Stimulated activated naive B cell treated with anti-CD40 and anti-IgM and Interleukin-4, amounts not matched to agents 10 μg/mL and 1 μg/mL and 100 μg/mL, for 72 hours (primary cell): ENCODE measurements around the gene FAM200A.
"Not testable (repeated sequence)": the region's sequence is repeated elsewhere in the genome, so short reads cannot be mapped to it uniquely, and the experiment has no call there.

Experiments
- ATAC-seq, 2 donors: fragments of 150-1000 bp; cut with Tn5 transposase; replicated peaks; 2 replicates each; pipeline ENCODE4 v1.10.0; 2021; ENCODE audit warnings: moderate library complexity in 1 of 2
- DNase-seq: peaks from one replicate; pipeline ENCODE4 v3.0.0; 2021
- H3K27ac Mint-ChIP-seq: one replicate; pipeline ENCODE4 v1.8.0; 2022; ENCODE audit warnings: mild to moderate bottlenecking, mixed read lengths
- H3K27me3 Mint-ChIP-seq, 2 donors: one replicate each; pipeline ENCODE4 v1.8.0; 2022; ENCODE audit warnings: mixed read lengths in 2 of 2
- H3K36me3 Mint-ChIP-seq, 2 donors: one replicate each; pipeline ENCODE4 v1.8.0; 2022; ENCODE audit warnings: mixed read lengths in 2 of 2, mild to moderate bottlenecking in 1 of 2
- H3K4me1 Mint-ChIP-seq, 2 donors: one replicate each; pipeline ENCODE4 v1.8.0; 2022; ENCODE audit warnings: mixed read lengths in 2 of 2, mild to moderate bottlenecking in 1 of 2
- H3K4me3 Mint-ChIP-seq, 2 donors: one replicate each; pipeline ENCODE4 v1.8.0; 2022; ENCODE audit warnings: mild to moderate bottlenecking in 2 of 2, mixed read lengths in 2 of 2, moderate library complexity in 1 of 2
- H3K9me3 Mint-ChIP-seq, 2 donors: one replicate each; pipeline ENCODE4 v1.8.0; 2022; ENCODE audit warnings: mixed read lengths in 2 of 2, mild to moderate bottlenecking in 1 of 2

Gene FAM200A

GRCh38 chr7:99504281-99504602 lies 47.7 kb downstream of the FAM200A start:
- DNase-seq (no peak), ATAC-seq (no peak)
- H3K4me3 Mint-ChIP-seq: peak overlapping the region; percentile 87 to 91
- peak overlapping the region; percentile 95 for H3K27ac Mint-ChIP-seq
- peaks cover 22 to 27% of the 10 kb centered on the region in 2 donors for H3K36me3 Mint-ChIP-seq
- H3K9me3 Mint-ChIP-seq: peaks cover 0 to 1% of the 10 kb centered on the region in 2 donors
- H3K27me3 Mint-ChIP-seq: no peaks in the 10 kb centered on the region
- H3K4me1 Mint-ChIP-seq: peaks cover 9 to 29% of the 10 kb centered on the region in 2 donors

GRCh38 chr7:99501236-99501635 lies 50.7 kb downstream of the FAM200A start:
- Mint-ChIP-seq H3K36me3 (peaks cover 32 to 36% of the 10 kb centered on the region in 2 donors), H3K4me1 (peaks cover 18 to 41% of the 10 kb centered on the region in 2 donors), H3K4me3 (peak overlapping the region; percentile 91 to 98)
- not testable (repeated sequence) for DNase-seq, ATAC-seq, H3K27me3 Mint-ChIP-seq, H3K27ac Mint-ChIP-seq, H3K9me3 Mint-ChIP-seq

GRCh38 chr7:99500637-99501009 lies 51.3 kb downstream of the FAM200A start:
- ATAC-seq: no peak
- peaks cover 0 to 1% of the 10 kb centered on the region in 2 donors for H3K9me3 Mint-ChIP-seq
- peak overlapping the region; percentile 99 for H3K27ac Mint-ChIP-seq
- H3K36me3 Mint-ChIP-seq: peaks cover 33 to 36% of the 10 kb centered on the region in 2 donors
- H3K4me1 Mint-ChIP-seq: peaks cover 16 to 35% of the 10 kb centered on the region in 2 donors
- no peak for DNase-seq
- peak overlapping the region; percentile 91 to 98 for H3K4me3 Mint-ChIP-seq
- H3K27me3 Mint-ChIP-seq: no peaks in the 10 kb centered on the region

- H3K9me3 Mint-ChIP-seq: peaks cover 0 to 1% of the 10 kb centered on the region in 2 donors
Observed at GRCh38 chr7:99499721-99500636, 51.9 kb downstream of the FAM200A start, which contains the start of gene ZNF394. Gene ZNF394, minus strand, starts transcription at chr7:99500281. Its CDS starts 188 bp downstream, at chr7:99500093.

GRCh38 chr7:99499371-99499720 lies 52.6 kb downstream of the FAM200A start:
- Mint-ChIP-seq H3K4me3 (peak overlapping the region; percentile 91 to 98), H3K36me3 (peaks cover 37 to 48% of the 10 kb centered on the region in 2 donors), H3K27me3 (no peaks in the 10 kb centered on the region), H3K4me1 (peaks cover 16 to 31% of the 10 kb centered on the region in 2 donors), H3K27ac (peak overlapping the region; percentile 99), H3K9me3 (peaks cover 0 to 2% of the 10 kb centered on the region in 2 donors)
- DNase-seq (no peak), ATAC-seq (peak; percentile 44 to 50)

More at GRCh38 chr7:99499721-99500636, 51.9 kb downstream of the FAM200A start, which contains the start of gene ZNF394:
- DNase-seq (peak; percentile 83), ATAC-seq (peak; percentile 58 to 62)
- Mint-ChIP-seq H3K27ac (peak within 1 kb of the TSS; percentile 99), H3K4me1 (peaks cover 16 to 31% of the 10 kb centered on the region in 2 donors), H3K4me3 (peak within 1 kb of the TSS; percentile 91 to 98), H3K36me3 (peaks cover 33 to 42% of the 10 kb centered on the region in 2 donors), H3K27me3 (no peaks in the 10 kb centered on the region)

- peaks cover 16 to 31% of the 10 kb centered on the region in 2 donors for H3K4me1 Mint-ChIP-seq
- H3K9me3 Mint-ChIP-seq: peaks cover 8 to 10% of the 10 kb centered on the region in 2 donors
- peaks cover 45 to 56% of the 10 kb centered on the region in 2 donors for H3K36me3 Mint-ChIP-seq
- no peak for DNase-seq
- H3K27ac Mint-ChIP-seq: peak overlapping the region; percentile 99
- H3K27me3 Mint-ChIP-seq: no peaks in the 10 kb centered on the region
- peak overlapping the region; percentile 91 to 98 for H3K4me3 Mint-ChIP-seq
- ATAC-seq: no peak
Observed at GRCh38 chr7:99498546-99498944, 53.4 kb downstream of the FAM200A start.

- no peak for ATAC-seq
- Mint-ChIP-seq H3K4me1 (peaks cover 16 to 31% of the 10 kb centered on the region in 2 donors), H3K27me3 (no peaks in the 10 kb centered on the region), H3K27ac (peak overlapping the region; percentile 63), H3K4me3 (peak overlapping the region; percentile 83 to 98), H3K36me3 (peaks cover 51 to 62% of the 10 kb centered on the region in 2 donors), H3K9me3 (peaks cover 10 to 12% of the 10 kb centered on the region in 2 donors)
- DNase-seq: no peak
Observed at GRCh38 chr7:99497766-99498545, 54.0 kb downstream of the FAM200A start.
